ENCODE results near the gene SPATA31D1.

SPATA31D1 gene

GRCh38 chr9:81984928-81985327, 3.6 kb upstream of the SPATA31D1 start:
- no peaks in the 10 kb centered on the region for H3K27me3 ChIP-seq (ENCODE audit: low read depth)
- H3K4me3 ChIP-seq: no peak overlapping the region
- H3K36me3 ChIP-seq (replicated peaks): no peaks in the 10 kb centered on the region
- no peaks in the 10 kb centered on the region for H3K4me1 ChIP-seq
- no peaks in the 10 kb centered on the region for H3K9me3 ChIP-seq
- DNase-seq (ENCODE audit: low spot score in 2 of 2): no peak
- in situ Hi-C loops (cut with MboI; ENCODE audit: low sequenced_read_pairs): no loop called here

GRCh38 chr9:81986051-81986450, 2.5 kb upstream of the SPATA31D1 start:
- no peaks in the 10 kb centered on the region for H3K4me1 ChIP-seq
- H3K9me3 ChIP-seq: no peaks in the 10 kb centered on the region
- H3K4me3 ChIP-seq: no peak overlapping the region
- no peaks in the 10 kb centered on the region for H3K27me3 ChIP-seq (ENCODE audit: low read depth)
- no peaks in the 10 kb centered on the region for H3K36me3 ChIP-seq (replicated peaks)
- in situ Hi-C loops (cut with MboI; ENCODE audit: low sequenced_read_pairs): no loop called here
- DNase-seq (ENCODE audit: low spot score in 2 of 2): no peak

- no peak for DNase-seq (ENCODE audit: low spot score in 2 of 2)
- H3K4me3 ChIP-seq: no peak overlapping the region
- no peaks in the 10 kb centered on the region for H3K36me3 ChIP-seq (replicated peaks)
- no peaks in the 10 kb centered on the region for H3K27me3 ChIP-seq (ENCODE audit: low read depth)
- no peaks in the 10 kb centered on the region for H3K4me1 ChIP-seq
- no peaks in the 10 kb centered on the region for H3K9me3 ChIP-seq
- in situ Hi-C loops (cut with MboI; ENCODE audit: low sequenced_read_pairs): no loop called here
Measured at GRCh38 chr9:81989700-81990099, 1.1 kb downstream of the SPATA31D1 start.

GRCh38 chr9:81993656-81994055, 5.1 kb downstream of the SPATA31D1 start:
- Histone ChIP-seq H3K4me3 (no peak overlapping the region), H3K4me1 (no peaks in the 10 kb centered on the region), H3K27me3 (ENCODE audit: low read depth) (no peaks in the 10 kb centered on the region), H3K9me3 (no peaks in the 10 kb centered on the region), H3K36me3 (replicated peaks) (no peaks in the 10 kb centered on the region)
- in situ Hi-C loops (cut with MboI; ENCODE audit: low sequenced_read_pairs): no loop called here
- no peak for DNase-seq (ENCODE audit: low spot score in 2 of 2)

- Histone ChIP-seq H3K4me3 (no peak overlapping the region), H3K4me1 (no peaks in the 10 kb centered on the region), H3K9me3 (no peaks in the 10 kb centered on the region), H3K27me3 (ENCODE audit: low read depth) (no peaks in the 10 kb centered on the region), H3K36me3 (replicated peaks) (no peaks in the 10 kb centered on the region)
- in situ Hi-C loops (cut with MboI; ENCODE audit: low sequenced_read_pairs): no loop called here
- DNase-seq (ENCODE audit: low spot score in 2 of 2): no peak
Measured at GRCh38 chr9:81999806-82000205, 11.2 kb downstream of the SPATA31D1 start.

GRCh38 chr9:82010711-82011110, 22.1 kb downstream of the SPATA31D1 start:
- Histone ChIP-seq H3K4me3 (no peak overlapping the region), H3K27me3 (ENCODE audit: low read depth) (no peaks in the 10 kb centered on the region), H3K4me1 (no peaks in the 10 kb centered on the region), H3K36me3 (replicated peaks) (no peaks in the 10 kb centered on the region), H3K9me3 (no peaks in the 10 kb centered on the region)
- in situ Hi-C loops (cut with MboI; ENCODE audit: low sequenced_read_pairs): no loop called here
- no peak for DNase-seq (ENCODE audit: low spot score in 2 of 2)

- DNase-seq (ENCODE audit: low spot score in 2 of 2): no peak
- no peaks in the 10 kb centered on the region for H3K4me1 ChIP-seq
- no peaks in the 10 kb centered on the region for H3K9me3 ChIP-seq
- H3K36me3 ChIP-seq (replicated peaks): no peaks in the 10 kb centered on the region
- no peak overlapping the region for H3K4me3 ChIP-seq
- in situ Hi-C loops (cut with MboI; ENCODE audit: low sequenced_read_pairs): no loop called here
- no peaks in the 10 kb centered on the region for H3K27me3 ChIP-seq (ENCODE audit: low read depth)
Measured at GRCh38 chr9:82011133-82011532, 22.6 kb downstream of the SPATA31D1 start.

- DNase-seq (ENCODE audit: low spot score in 2 of 2): no peak
- in situ Hi-C loops (cut with MboI; ENCODE audit: low sequenced_read_pairs): no loop called here
- no peaks in the 10 kb centered on the region for H3K36me3 ChIP-seq (replicated peaks)
Measured at GRCh38 chr9:82012276-82012675, 23.7 kb downstream of the SPATA31D1 start.

GRCh38 chr9:82020331-82020730, 31.8 kb downstream of the SPATA31D1 start:
- H3K4me3 ChIP-seq: no peak overlapping the region
- in situ Hi-C loops (cut with MboI; ENCODE audit: low sequenced_read_pairs): no loop called here
- DNase-seq (ENCODE audit: low spot score in 2 of 2): no peak

More at GRCh38 chr9:82012276-82012675, 23.7 kb downstream of the SPATA31D1 start:
- H3K4me1 ChIP-seq: no peaks in the 10 kb centered on the region
- no peaks in the 10 kb centered on the region for H3K27me3 ChIP-seq (ENCODE audit: low read depth)
- no peak overlapping the region for H3K4me3 ChIP-seq
- H3K9me3 ChIP-seq: no peaks in the 10 kb centered on the region

GRCh38 chr9:82021198-82021597, 32.6 kb downstream of the SPATA31D1 start:
- in situ Hi-C loops (cut with MboI; ENCODE audit: low sequenced_read_pairs): no loop called here
- DNase-seq (ENCODE audit: low spot score in 2 of 2): no peak
- no peaks in the 10 kb centered on the region for H3K36me3 ChIP-seq (replicated peaks)
- H3K9me3 ChIP-seq: no peaks in the 10 kb centered on the region
- H3K4me3 ChIP-seq: no peak overlapping the region
- H3K27me3 ChIP-seq (ENCODE audit: low read depth): no peaks in the 10 kb centered on the region
- no peaks in the 10 kb centered on the region for H3K4me1 ChIP-seq

More at GRCh38 chr9:82020331-82020730, 31.8 kb downstream of the SPATA31D1 start:
- Histone ChIP-seq H3K27me3 (ENCODE audit: low read depth) (no peaks in the 10 kb centered on the region), H3K36me3 (replicated peaks) (no peaks in the 10 kb centered on the region), H3K4me1 (no peaks in the 10 kb centered on the region), H3K9me3 (no peaks in the 10 kb centered on the region)

GRCh38 chr9:82022121-82022520, 33.5 kb downstream of the SPATA31D1 start:
- in situ Hi-C loops (cut with MboI; ENCODE audit: low sequenced_read_pairs): no loop called here
- no peak for DNase-seq (ENCODE audit: low spot score in 2 of 2)
- no peak overlapping the region for H3K4me3 ChIP-seq

GRCh38 chr9:82024908-82025307, 36.3 kb downstream of the SPATA31D1 start:
- DNase-seq (ENCODE audit: low spot score in 2 of 2): no peak
- in situ Hi-C loops (cut with MboI; ENCODE audit: low sequenced_read_pairs): no loop called here
- H3K4me1 ChIP-seq: no peaks in the 10 kb centered on the region
- no peaks in the 10 kb centered on the region for H3K27me3 ChIP-seq (ENCODE audit: low read depth)
- H3K4me3 ChIP-seq: no peak overlapping the region
- H3K9me3 ChIP-seq: no peaks in the 10 kb centered on the region
- no peaks in the 10 kb centered on the region for H3K36me3 ChIP-seq (replicated peaks)

More at GRCh38 chr9:82022121-82022520, 33.5 kb downstream of the SPATA31D1 start:
- H3K4me1 ChIP-seq: no peaks in the 10 kb centered on the region
- no peaks in the 10 kb centered on the region for H3K36me3 ChIP-seq (replicated peaks)
- no peaks in the 10 kb centered on the region for H3K9me3 ChIP-seq
- no peaks in the 10 kb centered on the region for H3K27me3 ChIP-seq (ENCODE audit: low read depth)

GRCh38 chr9:82031538-82032280, 43.1 kb downstream of the SPATA31D1 start:
- Histone ChIP-seq H3K9me3 (no peaks in the 10 kb centered on the region), H3K27me3 (ENCODE audit: low read depth) (no peaks in the 10 kb centered on the region), H3K4me1 (no peaks in the 10 kb centered on the region), H3K4me3 (no peak overlapping the region), H3K36me3 (replicated peaks) (no peaks in the 10 kb centered on the region)
- no peak for DNase-seq (ENCODE audit: low spot score in 2 of 2)
- in situ Hi-C loops (cut with MboI; ENCODE audit: low sequenced_read_pairs): no loop called here

GRCh38 chr9:82034956-82035731, 46.6 kb downstream of the SPATA31D1 start:
- H3K36me3 ChIP-seq (replicated peaks): no peaks in the 10 kb centered on the region
- no peak for DNase-seq (ENCODE audit: low spot score in 2 of 2)
- no peak overlapping the region for H3K4me3 ChIP-seq
- no peaks in the 10 kb centered on the region; the same call in 1 of the 2 replicates for H3K27me3 ChIP-seq (ENCODE audit: low read depth)
- in situ Hi-C loops (cut with MboI; ENCODE audit: low sequenced_read_pairs): no loop called here
- no peaks in the 10 kb centered on the region for H3K9me3 ChIP-seq
- H3K4me1 ChIP-seq: no peaks in the 10 kb centered on the region

All from HAP-1 (cell line).